HG03103 (cell line): Measurements from ENCODE around the gene MTCP1.

Experiments used
- ATAC-seq: cut with Tn5 transposase; IDR thresholded peaks from one replicate; pipeline ENCODE4 v1.9.1; 2021; ENCODE audit warnings: low read depth; ENCODE audit not compliant: unreplicated experiment

MTCP1 gene, protein sequence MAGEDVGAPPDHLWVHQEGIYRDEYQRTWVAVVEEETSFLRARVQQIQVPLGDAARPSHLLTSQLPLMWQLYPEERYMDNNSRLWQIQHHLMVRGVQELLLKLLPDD

GRCh38 chrX:155070975-155071693, at the start of gene MTCP1, which contains the start of the genes BRCC3 and CMC4:
MTCP1 (minus strand) TSS chrX:155071136; CDS start chrX:155066010, 5,126 bp downstream.
BRCC3 (plus strand) TSS chrX:155071508; CDS start chrX:155071528, 20 bp downstream.
CMC4 (minus strand) TSS chrX:155071136; CDS start chrX:155064023, 7,113 bp downstream.
- ATAC-seq, result peak; percentile 88

GRCh38 chrX:155115174-155115819, 44.4 kb upstream of the MTCP1 start:
- no peak for ATAC-seq

DNA sequence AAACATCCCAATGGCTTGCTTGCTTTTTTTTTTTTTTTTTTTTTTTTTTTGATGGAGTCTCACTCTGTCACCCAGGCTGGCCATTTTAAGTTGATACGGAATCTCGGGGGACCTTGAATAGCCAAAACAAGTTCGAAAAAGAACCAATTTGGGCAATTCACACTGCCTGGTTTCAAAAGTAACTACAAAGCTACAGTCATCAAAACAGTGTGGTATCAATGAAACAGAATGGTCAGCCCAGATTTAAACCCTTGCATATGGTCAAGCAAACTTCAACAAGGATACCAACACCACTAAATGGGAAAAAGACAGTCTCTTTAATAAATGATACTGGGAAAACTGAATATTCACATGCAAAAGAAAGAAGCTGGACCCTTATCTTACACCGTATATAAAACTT, 42.2 kb upstream of the MTCP1 start:
- ATAC-seq, result no peak

DNA sequence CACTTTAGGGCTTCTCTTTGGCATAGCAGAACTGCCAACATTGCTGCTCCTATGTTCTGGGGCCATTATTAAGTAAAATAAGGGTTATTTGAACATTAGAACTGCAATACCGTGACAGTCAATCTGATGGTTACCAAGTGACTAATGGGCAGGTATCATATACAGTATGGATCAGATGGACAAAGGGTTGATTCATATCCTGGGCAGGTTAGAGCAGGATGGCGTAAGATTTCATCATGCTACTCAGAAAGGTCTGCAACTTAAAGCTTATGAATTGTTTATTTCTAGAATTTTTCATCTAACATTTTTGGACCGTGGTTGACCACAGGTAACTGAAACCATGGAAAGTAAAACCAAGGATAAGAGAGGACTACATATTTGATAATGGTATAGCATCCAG, 41.2 kb upstream of the MTCP1 start:
- no peak for ATAC-seq

DNA sequence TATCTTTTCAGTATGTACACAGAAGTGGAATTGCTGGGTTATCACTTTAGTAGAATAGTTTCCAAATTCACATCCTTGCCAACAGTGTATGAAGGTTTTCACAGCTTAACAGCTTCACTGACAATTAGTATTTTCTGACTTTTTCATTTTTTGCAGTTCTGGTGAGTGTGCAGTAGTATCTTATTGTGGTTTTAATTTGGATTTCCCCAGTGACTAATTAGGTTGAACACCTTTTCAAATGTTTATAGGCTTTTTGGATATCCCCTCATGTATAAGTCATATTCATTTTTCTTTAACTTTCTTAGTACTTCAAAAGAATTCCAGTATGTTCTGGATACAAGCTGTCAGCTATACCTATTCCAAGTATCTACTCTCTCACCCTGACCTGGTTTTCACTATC, 37.5 kb upstream of the MTCP1 start:
- ATAC-seq, result no peak

DNA sequence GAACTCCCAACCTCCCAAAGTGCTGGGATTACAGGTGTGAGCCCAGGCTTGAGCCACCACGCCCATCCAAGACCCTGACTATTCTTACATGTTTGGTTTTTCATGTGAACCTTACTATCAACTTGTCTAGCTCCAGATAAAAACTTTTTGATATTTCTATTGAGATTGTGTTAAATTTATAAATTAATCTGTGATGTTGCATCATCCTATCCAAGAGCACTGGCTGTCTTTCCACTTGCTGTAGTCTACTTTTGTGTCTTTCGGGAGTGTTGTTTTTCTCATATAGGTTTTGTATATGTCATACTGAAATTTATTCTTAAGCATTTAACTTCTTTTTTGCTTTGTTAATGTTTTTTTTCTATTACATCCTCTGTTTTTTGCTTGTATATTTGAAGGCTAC, 35.0 kb upstream of the MTCP1 start:
- no peak for ATAC-seq

- no peak for ATAC-seq
These were observed 23.6 kb upstream of the MTCP1 start for GRCh38 chrX:155094468-155095061.

- no peak for ATAC-seq
These were observed 16.2 kb upstream of the MTCP1 start for GRCh38 chrX:155086961-155087735.

DNA sequence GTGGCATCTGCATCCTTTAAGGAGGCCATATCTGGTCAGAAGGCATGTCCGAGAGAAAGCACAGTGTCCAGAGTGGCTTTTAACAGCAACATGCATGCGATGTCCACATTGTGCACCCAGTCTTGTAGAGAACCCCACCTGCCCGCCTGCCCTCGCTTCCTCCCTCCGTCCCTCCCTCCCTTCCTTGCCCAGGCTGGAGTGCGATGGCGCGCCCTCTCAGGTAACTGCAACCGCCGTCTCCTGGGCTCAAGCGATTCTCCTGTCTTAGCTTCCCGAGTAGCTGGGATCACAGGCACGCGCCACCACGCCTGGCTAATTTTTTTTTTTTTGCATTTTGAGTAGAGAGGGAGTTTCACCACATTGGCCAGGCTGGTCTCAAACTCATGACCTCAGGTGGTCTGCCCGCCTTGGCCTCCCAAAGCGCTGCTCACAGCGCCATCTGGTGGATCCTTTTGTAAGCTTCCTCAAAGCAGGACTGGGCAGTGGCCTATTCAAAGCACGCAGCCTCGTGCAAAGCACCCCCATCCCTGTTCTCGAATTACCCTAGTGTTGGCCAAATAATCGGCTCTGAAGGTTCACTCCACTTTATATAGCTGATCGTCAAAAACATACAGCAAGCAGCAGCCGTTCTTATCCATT, 15.4 kb upstream of the MTCP1 start:
- no peak for ATAC-seq

- ATAC-seq, result no peak
These were observed 851 bp upstream of the MTCP1 start for GRCh38 chrX:155071694-155072280.

DNA sequence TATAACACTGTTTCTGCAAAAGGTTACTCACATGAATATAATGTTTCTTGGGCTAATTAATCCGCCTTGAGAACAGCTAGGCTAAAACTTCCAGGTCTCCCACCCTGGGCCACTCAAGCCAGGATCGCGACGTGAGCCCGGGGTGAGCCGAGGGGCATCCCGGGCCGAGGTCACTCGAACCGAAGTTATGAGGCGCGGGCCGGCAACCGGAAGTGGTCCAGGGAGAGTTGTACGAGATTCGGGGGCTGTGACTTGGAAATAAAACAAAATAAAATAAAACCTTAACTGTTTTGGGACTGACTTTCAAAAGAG, 317 bp downstream of the MTCP1 start:
- peak; percentile 4 for ATAC-seq

DNA sequence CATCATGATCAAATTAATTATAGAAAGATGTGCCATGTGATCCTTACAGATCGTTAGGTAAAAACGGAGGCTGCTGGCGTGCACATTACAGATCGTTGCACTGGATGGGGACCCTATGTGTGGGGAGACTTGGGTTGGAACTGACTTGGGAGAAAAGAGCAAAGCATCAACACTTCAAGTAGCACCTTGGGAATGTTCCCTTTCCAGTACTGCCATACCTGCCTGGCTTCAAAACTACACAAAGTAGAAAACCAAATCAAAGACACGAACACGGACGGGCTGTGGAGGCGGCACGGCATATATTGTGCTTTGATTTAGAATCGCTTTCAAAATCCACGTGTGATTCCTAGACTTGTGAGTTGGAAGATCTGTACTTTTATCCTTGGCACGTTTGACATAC, 898 bp downstream of the MTCP1 start:
- ATAC-seq, result no peak

- no peak for ATAC-seq
These were observed 1.5 kb downstream of the MTCP1 start for GRCh38 chrX:155069414-155069813.

- ATAC-seq, result no peak
These were observed 2.8 kb downstream of the MTCP1 start for GRCh38 chrX:155068165-155068564.

GRCh38 chrX:155065035-155065734, 5.8 kb downstream of the MTCP1 start:
- ATAC-seq, result no peak

GRCh38 chrX:155061760-155062159, 9.2 kb downstream of the MTCP1 start:
- no peak for ATAC-seq

GRCh38 chrX:155056877-155057792, 13.8 kb downstream of the MTCP1 start:
- no peak for ATAC-seq

DNA sequence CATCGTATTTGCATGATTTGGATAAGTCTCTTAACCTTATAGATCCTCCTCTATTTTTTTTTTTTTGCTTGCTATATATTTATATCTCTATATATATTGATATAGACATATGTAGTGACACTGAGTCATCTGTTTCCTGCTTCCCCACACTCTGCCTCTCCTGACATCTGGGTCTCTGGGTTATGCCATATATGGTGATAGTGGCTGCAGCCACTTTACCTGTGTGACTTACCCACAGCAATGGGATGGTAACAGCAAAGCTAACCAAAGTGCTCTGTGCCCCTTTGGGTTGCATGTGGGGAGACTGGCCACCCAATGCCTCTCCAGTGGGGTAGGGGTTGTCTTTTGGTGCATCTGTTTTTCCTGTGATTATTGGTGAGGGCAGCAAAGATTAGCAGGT, 14.5 kb downstream of the MTCP1 start:
- no peak for ATAC-seq
